Measurements from ENCODE around the gene SMYD3. TPM values are rescaled to one million over a fixed set of nuclear protein-coding genes. Genes with fewer than 3 reads are reported as not detected.
"Not testable (repeated sequence)": the region's sequence is repeated elsewhere in the genome, so short reads cannot be mapped to it uniquely, and the experiment has no call there.

The SMYD3 gene
- total RNA-seq, 1 experiment from 2014 or later, result 69.6 TPM

DNA sequence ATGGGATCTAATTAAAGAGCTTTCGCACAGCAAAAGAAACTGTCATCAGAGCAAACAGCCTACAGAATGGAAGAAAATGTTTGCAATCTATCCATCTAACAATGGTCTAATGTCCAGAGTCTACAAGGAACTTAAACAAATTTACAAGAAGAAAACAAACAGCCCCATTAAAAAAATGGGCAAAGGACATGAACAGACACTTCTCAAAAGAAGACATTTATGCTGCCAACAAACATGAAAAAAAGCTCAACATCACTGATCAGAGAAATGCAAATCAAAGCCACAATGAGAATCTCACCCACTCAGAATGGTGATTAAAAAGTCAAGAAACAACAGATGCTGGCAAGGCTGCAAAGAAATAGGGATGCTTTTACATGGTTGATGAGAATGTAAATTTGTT is 561.9 kb downstream of the SMYD3 start:
- in situ Hi-C loops (cut with HindIII; ENCODE audit: low sequenced_read_pairs); DNase-seq (ENCODE audit: low spot score): not testable (repeated sequence)

DNA sequence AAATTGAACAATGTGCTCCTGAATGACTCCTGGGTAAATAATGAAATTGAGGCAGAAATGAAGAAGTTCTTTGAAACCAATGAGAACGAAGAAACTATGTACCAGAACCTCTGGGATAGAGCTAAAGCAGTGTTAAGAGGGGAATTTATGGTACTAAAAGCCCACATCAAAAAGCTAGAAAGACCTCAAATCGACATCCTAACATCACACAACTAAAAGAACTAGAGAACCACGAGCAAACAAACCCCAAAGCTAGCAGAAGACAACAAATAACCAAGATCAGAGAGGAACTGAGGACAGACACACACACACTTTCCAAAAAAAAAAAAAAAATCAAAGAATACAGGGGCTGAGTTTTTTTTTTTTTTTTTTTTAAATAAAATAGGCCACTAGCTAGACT is 564.2 kb downstream of the SMYD3 start:
- in situ Hi-C loops (cut with HindIII; ENCODE audit: low sequenced_read_pairs), result no loop called here
- DNase-seq (ENCODE audit: low spot score), result no peak

DNA sequence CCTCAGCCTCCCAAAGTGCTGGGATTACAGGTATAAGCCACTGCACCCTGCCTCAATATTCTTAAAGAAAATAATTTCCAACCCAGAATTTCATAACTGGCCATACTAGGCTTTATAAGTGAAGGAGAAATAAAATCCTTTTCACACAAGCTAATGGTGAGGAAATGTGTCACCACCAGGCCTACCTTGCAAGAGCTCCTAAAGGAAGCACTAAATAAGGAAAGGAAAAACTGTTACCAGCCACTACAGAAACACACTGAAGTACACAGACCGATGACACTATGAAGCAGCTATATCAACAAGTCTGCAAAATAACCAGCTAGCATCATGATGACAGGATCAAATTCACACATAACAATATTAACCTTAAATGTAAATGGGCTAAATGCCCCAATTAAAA is 565.3 kb downstream of the SMYD3 start:
- in situ Hi-C loops (cut with HindIII; ENCODE audit: low sequenced_read_pairs); DNase-seq (ENCODE audit: low spot score): not testable (repeated sequence)

DNA sequence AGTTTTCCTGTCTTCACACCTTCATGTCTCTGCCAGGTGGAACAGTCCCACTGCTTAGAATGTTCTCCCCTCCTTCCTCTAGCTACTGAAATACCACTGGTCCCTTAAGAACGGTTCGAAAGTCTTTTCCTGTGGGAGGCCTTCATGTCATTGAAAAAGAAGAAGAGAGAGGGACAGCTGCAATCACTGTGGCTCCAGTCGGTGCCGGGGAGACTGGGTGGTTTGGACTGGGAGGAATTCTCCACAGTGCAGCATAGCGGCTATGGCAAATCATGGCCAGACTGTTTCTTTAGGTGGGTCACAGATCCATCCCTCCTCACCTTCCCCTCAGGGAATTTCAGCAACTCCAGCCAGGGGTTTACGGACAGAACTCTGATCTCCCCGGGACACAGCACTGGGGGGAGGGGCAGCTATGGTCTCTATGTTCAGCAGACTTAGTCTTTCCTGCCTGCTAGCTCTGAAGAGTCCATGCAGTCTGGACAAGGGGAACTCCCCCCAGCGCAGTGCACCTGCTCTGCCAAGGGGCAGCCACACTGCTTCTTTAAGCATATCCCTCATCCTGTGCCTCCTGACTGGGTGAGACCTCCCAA is 567.2 kb downstream of the SMYD3 start:
- DNase-seq (ENCODE audit: low spot score), result no peak
- in situ Hi-C loops (cut with HindIII; ENCODE audit: low sequenced_read_pairs), result no loop called here

DNA sequence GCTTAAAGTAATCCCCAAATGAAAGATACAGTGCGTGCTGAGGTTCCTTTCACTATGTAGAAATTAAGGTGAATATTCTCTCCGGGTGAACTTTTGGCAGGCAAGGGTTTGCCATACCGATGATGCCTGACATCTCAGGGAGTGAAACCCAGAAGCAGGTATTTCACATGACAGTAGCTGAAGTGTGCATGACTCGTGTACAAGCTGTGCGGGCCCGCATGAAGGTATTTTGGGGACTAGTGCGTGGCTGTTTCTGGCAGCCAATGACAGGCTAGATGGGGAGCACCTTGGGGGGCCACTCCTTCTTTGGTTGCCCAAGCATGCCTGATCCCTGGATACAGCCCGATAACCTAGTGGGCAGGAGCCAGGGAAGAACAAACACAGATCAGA is 569.0 kb downstream of the SMYD3 start:
- DNase-seq (ENCODE audit: low spot score), result peak; percentile 24
- in situ Hi-C loops (cut with HindIII; ENCODE audit: low sequenced_read_pairs), result no loop called here

DNA sequence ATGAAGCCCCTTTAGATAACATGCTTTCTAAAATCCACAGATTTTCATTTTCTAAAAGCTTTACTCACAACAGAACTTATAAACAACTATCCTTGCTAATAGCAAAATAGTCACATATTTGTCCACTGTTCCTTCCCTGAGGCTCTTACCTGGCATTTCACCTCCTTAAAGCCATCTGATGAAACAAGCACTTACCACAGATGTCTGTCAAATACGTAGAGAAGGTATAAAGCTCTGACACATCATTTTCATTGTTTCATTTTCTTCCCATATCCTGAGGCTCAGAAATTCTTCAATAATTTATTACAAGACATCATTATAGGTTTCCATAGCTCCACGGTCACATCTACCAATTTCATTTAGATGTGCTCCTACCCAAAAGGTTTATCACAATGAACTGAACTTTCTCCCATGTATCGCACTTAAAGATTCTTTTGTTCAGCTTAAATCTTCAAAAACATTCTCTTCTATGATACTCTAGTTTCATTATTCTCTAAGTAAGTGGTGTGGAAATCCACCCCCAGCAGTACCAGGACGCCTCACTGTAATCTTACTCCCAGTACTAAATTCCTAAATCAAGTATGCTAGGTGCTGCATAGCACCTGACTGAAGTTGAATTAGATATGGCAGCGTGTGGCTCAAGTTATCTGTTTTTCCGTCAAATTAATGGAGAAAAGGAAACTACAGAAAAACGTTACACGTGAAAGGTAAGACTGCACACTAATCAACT is 569.6 kb downstream of the SMYD3 start:
- no peak for DNase-seq (ENCODE audit: low spot score)
- in situ Hi-C loops (cut with HindIII; ENCODE audit: low sequenced_read_pairs), result no loop called here

DNA sequence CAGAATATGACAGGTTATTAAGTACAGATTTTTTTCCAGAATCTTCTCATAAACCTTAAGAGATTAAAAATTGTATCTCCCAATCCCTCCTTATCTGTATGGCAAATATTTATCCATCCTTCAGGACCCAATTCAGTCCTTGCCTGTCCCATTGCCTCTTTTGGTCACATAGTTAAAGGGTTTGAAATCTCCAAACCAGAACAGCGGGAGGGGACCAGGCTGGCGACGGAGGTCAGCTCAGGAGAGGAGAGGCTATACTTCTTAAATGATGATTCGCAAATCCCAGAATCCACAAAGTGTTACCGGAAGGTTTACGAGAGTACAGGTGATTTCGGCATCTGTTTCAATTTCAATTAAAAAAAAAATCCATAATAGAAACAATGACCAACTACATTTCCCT is 572.7 kb downstream of the SMYD3 start:
- DNase-seq (ENCODE audit: low spot score), result no peak
- in situ Hi-C loops (cut with HindIII; ENCODE audit: low sequenced_read_pairs), result no loop called here

DNA sequence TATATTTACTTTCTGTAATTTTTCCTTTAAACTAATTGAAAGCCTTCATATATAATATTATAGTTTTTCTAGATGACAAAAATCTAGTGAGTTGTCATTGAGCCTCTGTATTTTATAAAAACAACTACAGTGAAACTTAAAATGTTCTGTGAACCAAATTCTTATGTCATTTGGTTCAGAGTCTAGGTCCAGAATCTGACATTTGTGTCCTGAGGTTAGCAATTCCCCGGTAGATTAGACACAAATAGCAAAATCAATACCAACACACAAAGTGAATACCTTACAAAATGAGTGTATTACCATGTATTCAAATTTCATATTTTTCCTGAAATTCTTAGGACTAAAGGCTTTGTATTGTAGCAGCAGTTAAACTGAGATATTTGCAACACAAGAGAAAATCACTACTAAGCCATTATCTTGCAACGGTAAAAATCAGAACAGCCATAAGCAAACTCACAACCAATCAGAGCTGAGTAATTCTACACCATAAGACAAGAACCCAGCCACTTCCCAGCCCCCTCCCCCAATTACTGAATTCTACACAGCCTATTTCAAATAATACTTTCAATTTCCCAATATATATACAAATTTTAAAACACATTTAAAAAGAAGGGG is 573.5 kb downstream of the SMYD3 start:
- no peak for DNase-seq (ENCODE audit: low spot score)
- in situ Hi-C loops (cut with HindIII; ENCODE audit: low sequenced_read_pairs), result no loop called here

DNA sequence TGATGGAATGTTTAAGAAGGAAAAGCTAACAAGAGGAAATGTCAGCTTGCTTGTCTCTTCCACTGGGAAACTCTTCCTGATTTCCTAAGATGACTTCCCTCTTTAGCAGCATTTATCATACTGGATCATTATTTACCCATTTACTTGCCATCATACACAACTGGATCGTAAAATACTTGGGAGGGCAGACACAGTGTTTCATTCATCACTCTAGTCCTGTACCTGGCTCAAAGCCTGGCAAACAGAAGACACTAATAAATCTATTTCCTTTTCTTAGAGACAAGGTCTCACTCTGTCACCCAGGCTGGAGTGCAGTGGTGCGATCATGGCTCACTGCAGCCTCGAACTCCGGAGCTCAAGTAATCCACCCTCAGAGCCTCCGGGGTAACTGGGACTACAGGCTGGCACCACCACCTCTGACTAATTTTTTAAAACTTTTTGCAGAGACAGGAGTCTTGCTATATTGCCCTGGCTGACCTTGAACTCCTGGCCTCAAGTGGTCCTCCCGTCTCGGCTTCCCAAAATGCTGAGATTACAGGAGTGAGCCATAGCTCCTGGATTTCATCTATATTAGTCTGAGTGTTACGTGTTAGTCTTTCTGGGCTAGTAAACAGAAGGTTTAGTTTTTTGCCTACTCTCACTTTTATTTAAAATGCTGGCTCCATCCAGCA is 574.6 kb downstream of the SMYD3 start:
- no peak for DNase-seq (ENCODE audit: low spot score)
- in situ Hi-C loops (cut with HindIII; ENCODE audit: low sequenced_read_pairs), result no loop called here

DNA sequence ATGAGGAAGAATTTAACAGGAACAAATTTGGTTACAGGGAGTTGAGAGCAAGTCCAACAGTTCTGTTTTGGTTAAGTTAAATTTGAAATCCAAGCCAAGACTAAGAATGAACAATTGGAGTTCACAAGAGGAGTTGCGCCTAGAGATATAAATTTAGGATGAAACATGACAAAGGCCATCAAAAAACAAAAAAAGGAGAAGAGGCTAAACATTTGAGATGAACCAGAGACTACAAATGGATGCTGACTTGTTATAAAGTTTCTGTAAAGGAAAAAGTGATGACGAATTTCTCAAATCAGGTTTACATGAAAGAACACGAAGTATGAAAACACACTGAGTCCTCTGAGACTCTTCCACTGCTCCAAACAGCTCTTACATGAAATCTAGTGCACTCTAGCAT is 575.6 kb downstream of the SMYD3 start:
- in situ Hi-C loops (cut with HindIII; ENCODE audit: low sequenced_read_pairs), result no loop called here
- no peak for DNase-seq (ENCODE audit: low spot score)

DNA sequence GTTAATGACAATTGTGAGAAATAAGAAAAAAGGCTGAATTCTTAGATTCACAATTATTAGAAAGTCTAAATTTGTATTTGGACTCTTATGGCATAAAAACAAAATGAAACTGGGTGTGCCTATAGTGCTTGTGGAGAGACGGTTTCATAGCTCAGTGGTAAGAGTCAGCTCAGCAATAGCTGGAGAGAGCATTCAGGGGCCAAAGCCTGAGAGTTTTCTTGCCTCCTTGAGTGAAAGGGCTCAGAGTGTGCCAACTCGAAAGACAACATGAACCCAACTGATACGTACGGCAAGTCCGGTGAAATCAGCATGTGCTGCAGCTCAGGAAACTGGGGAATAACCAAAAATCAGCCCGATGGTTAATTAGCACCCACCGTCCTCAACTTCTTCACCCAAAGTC is 577.9 kb downstream of the SMYD3 start:
- no peak for DNase-seq (ENCODE audit: low spot score)
- in situ Hi-C loops (cut with HindIII; ENCODE audit: low sequenced_read_pairs), result no loop called here

DNA sequence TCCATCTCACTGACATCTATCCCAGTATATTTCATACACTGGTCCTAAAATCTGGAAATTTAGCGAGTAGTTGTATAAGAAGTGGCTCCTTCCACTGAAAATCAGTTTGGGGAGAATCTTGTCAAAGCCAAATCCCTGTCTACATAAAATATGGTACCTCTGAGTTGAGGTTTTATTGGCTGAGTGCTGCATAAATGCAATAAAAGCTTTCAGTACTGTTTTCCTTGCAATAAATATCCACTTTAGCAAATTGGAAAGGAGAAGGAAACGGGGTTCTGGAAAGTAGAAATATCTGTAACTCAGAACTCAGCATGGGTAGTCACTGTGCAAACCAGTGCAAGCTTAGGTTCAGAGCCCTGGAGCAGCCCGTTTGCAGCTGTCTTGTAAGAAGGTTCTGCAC is 580.2 kb downstream of the SMYD3 start:
- in situ Hi-C loops (cut with HindIII; ENCODE audit: low sequenced_read_pairs), result no loop called here
- no peak for DNase-seq (ENCODE audit: low spot score)

DNA sequence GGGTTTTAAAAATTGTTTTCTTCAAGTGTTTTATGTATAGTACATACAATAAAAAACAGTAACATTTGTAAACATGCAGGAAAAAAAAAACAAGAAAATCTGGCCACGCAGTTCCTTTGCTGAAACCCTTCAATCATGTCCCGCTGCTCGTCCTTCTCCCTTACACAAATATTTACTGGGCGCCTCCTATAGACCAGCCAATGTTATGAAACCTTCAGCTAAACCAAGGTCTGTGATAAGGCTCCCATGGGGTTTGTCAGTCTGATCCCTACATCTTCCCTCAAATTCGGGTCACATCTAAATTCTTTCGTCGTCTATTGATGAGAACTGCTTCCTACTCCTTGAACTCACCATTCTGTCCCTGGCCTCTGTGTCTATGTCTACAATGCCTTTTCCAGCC is 583.9 kb downstream of the SMYD3 start:
- in situ Hi-C loops (cut with HindIII; ENCODE audit: low sequenced_read_pairs), result no loop called here
- DNase-seq (ENCODE audit: low spot score), result no peak

DNA sequence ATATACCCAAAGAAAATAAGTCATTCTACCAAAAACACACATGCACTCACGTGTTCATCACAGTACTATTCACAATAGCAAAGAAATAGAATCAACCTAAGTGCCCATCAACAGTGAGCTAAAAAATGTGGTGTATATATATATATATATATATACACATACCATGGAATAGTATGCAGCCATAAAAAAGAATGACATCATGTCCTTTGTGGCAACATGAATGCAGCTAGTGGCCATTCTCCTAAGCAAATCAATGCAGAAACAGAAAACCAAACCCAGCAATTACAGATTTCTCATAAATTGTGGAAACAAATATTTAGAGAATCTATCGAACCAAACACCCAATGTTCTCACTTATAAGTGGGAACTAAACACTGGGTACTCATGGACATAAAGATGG is 585.7 kb downstream of the SMYD3 start:
- in situ Hi-C loops (cut with HindIII; ENCODE audit: low sequenced_read_pairs), result no loop called here
- DNase-seq (ENCODE audit: low spot score), result no peak

DNA sequence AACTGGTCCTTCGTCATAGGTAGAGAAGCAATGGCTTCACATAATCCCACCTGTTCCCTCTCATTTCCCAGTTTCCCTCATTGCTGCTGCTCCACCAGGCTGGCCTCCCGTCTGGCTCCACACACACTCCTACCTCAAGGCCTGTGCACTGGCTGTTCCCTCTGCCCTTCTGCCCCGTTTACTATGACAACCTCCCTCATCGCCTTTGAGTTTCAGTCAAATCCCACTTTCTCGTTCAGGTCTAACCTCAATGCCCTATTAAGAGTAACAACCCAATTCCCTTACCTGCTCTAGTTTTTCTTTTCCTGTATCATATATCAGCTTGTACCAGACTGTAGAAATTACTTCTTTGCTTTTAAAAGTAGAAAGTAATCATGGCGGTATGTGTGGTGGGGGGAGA is 589.7 kb downstream of the SMYD3 start:
- in situ Hi-C loops (cut with HindIII; ENCODE audit: low sequenced_read_pairs), result no loop called here
- DNase-seq (ENCODE audit: low spot score), result no peak

DNA sequence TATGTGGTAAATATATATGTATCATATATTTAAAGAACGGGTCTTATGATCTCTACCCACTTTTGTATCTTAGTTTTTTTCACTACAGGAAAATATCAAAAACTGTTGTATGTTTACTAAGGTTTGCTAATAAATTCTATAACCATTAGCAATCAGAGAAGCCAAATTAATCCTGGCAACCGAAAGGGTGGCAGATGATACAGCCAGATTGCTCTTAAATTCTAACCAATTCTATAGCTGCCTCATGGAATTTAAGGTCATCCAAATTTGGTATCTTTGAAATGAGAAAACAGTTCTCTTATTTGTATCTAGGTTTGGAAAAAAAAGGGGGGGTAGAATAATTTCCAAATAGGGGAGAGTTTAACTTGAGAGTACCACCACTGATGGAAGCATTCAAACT is 591.2 kb downstream of the SMYD3 start:
- peak; percentile 77 for DNase-seq (ENCODE audit: low spot score)
- in situ Hi-C loops (cut with HindIII; ENCODE audit: low sequenced_read_pairs), result no loop called here

DNA sequence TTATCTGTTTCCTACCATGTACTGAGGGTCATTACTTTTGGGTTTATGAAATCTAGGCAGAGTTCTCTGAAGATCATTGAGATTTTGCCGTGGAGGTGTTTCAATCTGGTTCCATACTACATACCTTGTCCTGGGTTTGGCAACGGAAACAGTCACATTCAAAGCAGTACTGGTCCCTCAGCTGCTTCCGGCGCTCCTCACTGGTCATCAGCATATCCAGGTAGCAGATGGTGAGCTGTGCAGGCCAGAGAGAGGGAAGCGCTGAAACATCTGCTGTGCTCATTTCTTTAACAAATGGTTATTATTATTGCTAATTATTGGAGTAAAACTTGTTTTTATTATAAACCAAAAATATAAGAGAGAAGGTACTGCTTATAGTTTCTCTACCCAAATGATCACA is 591.7 kb downstream of the SMYD3 start:
- DNase-seq (ENCODE audit: low spot score), result peak; percentile 83
- in situ Hi-C loops (cut with HindIII; ENCODE audit: low sequenced_read_pairs), result no loop called here

DNA sequence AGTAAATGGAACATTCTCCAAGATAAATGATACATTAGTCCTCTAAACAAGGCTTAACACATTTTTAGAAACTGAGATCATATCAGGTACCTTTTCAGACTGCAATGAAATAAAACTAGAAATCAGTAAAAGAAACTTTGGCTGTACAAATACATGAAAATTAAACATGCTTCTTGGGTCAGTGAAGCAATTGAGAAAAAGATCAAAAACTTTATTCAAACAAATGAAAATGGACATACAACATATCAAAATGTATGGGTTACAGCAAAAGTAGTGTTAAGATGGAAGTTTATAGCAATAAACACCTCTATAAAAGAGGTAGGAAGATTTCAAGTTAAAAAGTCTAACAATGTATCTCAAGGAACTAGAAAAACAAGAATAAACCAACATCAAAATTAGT is 598.5 kb downstream of the SMYD3 start:
- in situ Hi-C loops (cut with HindIII; ENCODE audit: low sequenced_read_pairs), result no loop called here
- DNase-seq (ENCODE audit: low spot score), result no peak

DNA sequence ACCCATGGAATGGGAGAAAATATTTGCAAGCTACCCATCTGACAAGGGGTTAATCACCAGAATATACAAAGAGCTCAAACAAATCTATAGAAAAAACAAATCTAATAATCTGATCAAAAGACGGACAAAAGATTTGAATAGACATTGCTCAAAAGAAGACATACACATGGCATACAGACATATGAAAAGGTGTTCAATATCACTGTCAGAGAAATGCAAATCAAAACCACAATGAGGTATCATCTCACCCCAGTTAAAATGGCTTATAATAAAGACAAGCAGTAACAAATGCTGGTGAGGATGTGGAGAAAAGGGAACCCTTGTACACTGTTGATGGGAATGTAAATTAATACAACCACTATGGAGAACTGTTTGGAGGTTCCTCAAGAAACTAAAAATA is 600.9 kb downstream of the SMYD3 start:
- no peak for DNase-seq (ENCODE audit: low spot score)
- in situ Hi-C loops (cut with HindIII; ENCODE audit: low sequenced_read_pairs), result no loop called here

DNA sequence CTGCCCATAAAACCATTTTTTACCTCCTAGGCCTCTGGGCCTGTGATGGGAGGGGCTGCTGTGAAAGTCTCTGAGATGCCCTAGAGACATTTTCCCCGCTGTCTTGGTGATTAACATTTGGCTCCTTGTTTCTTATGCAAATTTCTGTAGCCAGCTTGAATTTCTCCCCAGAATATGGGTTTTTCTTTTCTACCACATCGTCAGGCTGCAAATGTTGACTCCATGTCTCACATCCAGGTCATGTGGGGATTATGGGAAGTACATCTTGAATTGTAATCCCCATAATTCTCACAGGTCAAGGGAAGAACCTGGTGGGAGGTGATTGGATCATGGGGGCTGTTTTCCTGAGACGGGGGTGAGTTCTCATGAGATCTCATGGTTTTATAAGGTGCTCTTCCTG is 603.2 kb downstream of the SMYD3 start:
- no peak for DNase-seq (ENCODE audit: low spot score)
- in situ Hi-C loops (cut with HindIII; ENCODE audit: low sequenced_read_pairs), result no loop called here
